Keratinocyte (primary cell): ENCODE results near the gene PRSS53. TPM values are rescaled to one million over a fixed set of nuclear protein-coding genes. Genes with fewer than 3 reads are reported as not detected.

ENCODE experiments used
- DNase-seq: peaks from one replicate; pipeline ENCODE4 v3.0.0-alpha.2; 2011; ENCODE audit warnings: low read depth, missing footprints, low spot score
- FAIRE-seq: peaks from 2 replicates; lab custom pipeline; 2011; peaks lifted over from hg19 to GRCh38; lab: Jason Lieb, UNC
- H2AFZ ChIP-seq: 2 replicates; pipeline ENCODE4 v1.6.0; 2012; ENCODE audit warnings: low read length, control low read depth, inconsistent platforms; ENCODE audit not compliant: control insufficient read depth
- H3K27ac ChIP-seq: 2 replicates; pipeline ENCODE4 v1.5.1; 2011; ENCODE audit warnings: low read length; ENCODE audit not compliant: control insufficient read depth, insufficient read depth
- H3K27me3 ChIP-seq: 3 replicates; pipeline ENCODE4 v1.6.0; 2011; ENCODE audit warnings: low read length; ENCODE audit not compliant: control insufficient read depth, insufficient read depth; ENCODE audit errors: extremely low read depth
- H3K36me3 ChIP-seq, 2 experiments: 2 replicates in 1 of 2; 3 replicates in 1 of 2; pipeline ENCODE4 v1.5.1; 2011; ENCODE audit warnings: low read length in 2 of 2, mild to moderate bottlenecking in 1 of 2; ENCODE audit not compliant: control insufficient read depth in 2 of 2, insufficient read depth in 2 of 2; ENCODE audit errors: extremely low read depth in 1 of 2
- H3K4me1 ChIP-seq: 3 replicates; pipeline ENCODE4 v1.5.1; 2011; ENCODE audit warnings: low read length; ENCODE audit not compliant: control insufficient read depth, insufficient read depth; ENCODE audit errors: extremely low read depth
- H3K4me2 ChIP-seq: 3 replicates; pipeline ENCODE4 v1.6.0; 2011; ENCODE audit warnings: low read depth, low read length; ENCODE audit not compliant: control insufficient read depth, insufficient read depth; ENCODE audit errors: extremely low read depth
- H3K4me3 ChIP-seq, 3 experiments: fragments of 200-600 bp in 1 of 3; sonication (generic) in 1 of 3; 2 replicates in 2 of 3; 3 replicates in 1 of 3; pipeline ENCODE4 v1.5.1; 2011 to 2016; ENCODE audit warnings: low read length in 3 of 3, mild to moderate bottlenecking in 3 of 3, control low read depth in 2 of 3, inconsistent platforms in 1 of 3, low read depth in 1 of 3, mixed read lengths in 1 of 3, mixed run types in 1 of 3, moderate library complexity in 1 of 3; ENCODE audit not compliant: control insufficient read depth in 2 of 3, insufficient read depth in 2 of 3; ENCODE audit errors: extremely low read depth in 1 of 3
- H3K79me2 ChIP-seq: 2 replicates; pipeline ENCODE4 v1.6.0; 2012; ENCODE audit warnings: low read length; ENCODE audit not compliant: control insufficient read depth, insufficient read depth
- H3K9ac ChIP-seq: 3 replicates; pipeline ENCODE4 v1.6.0; 2011; ENCODE audit warnings: low read length; ENCODE audit not compliant: control insufficient read depth, insufficient read depth; ENCODE audit errors: extremely low read depth
- H3K9me1 ChIP-seq: 3 replicates; pipeline ENCODE4 v1.6.0; 2011; ENCODE audit warnings: low read length; ENCODE audit not compliant: control insufficient read depth, insufficient read depth; ENCODE audit errors: extremely low read depth
- H3K9me3 ChIP-seq: 2 replicates; pipeline ENCODE4 v1.5.1; 2012; ENCODE audit warnings: low read depth, low read length; ENCODE audit not compliant: control insufficient read depth
- H4K20me1 ChIP-seq: 3 replicates; pipeline ENCODE4 v1.6.0; 2011; ENCODE audit warnings: low read length; ENCODE audit not compliant: control insufficient read depth, insufficient read depth; ENCODE audit errors: extremely low read depth
- EZH2 ChIP-seq: IDR thresholded peaks from one replicate; pipeline ENCODE4 v1.6.1; 2012; ENCODE audit warnings: inconsistent platforms, mild to moderate bottlenecking, low read length, moderate library complexity
- dilution Hi-C: fragments of 300-500 bp; cut with MboI; formaldehyde crosslinking; loops from one replicate; pipeline ENCODE4 v1.7.0; 2020; ENCODE audit warnings: low sequenced_read_pairs; ENCODE audit not compliant: extremely low pct_ligation_motif_present
- polyA plus RNA-seq, 5 experiments: library from polyadenylated mRNA; depleted of rRNA in 3 of 5; stranded (reverse) in 3 of 5; stranded (forward) in 1 of 5; unstranded in 1 of 5; fragments of >200 nt; gene quantifications; 1 replicate in 1 of 5; 2 replicates in 3 of 5; 3 replicates in 1 of 5; pipeline versions ENCODE4 v1.2.1 to v1.2.3, GENCODE V29; 2011 to 2012; ENCODE audit warnings: missing spikeins in 2 of 5, low read depth in 1 of 5, low replicate concordance in 1 of 5
- TF ChIP-seq, protein P1 (sequence below), 3 experiments: IDR thresholded peaks in 1 of 3; conservative IDR thresholded peaks in 1 of 3; optimal IDR thresholded peaks in 1 of 3; 2 replicates in 2 of 3; 3 replicates in 1 of 3; pipeline versions ENCODE3 to v1.5.1; 2011; ENCODE audit warnings: low read length in 3 of 3, mild to moderate bottlenecking in 3 of 3, moderate library complexity in 2 of 3, control low read depth in 1 of 3, inconsistent platforms in 1 of 3; ENCODE audit not compliant: insufficient read depth in 2 of 3; ENCODE audit errors: extremely low read depth in 1 of 3

Gene PRSS53
- polyA plus RNA-seq, 1 donor (not counting 4 experiments of a cell fraction or from before 2014, with no cell fraction given), result 0.50 TPM

GRCh38 chr16:31133046-31133501 lies 44.3 kb upstream of the PRSS53 start:
- TF ChIP-seq EZH2, result no peak
- TF ChIP-seq, protein P1, sequence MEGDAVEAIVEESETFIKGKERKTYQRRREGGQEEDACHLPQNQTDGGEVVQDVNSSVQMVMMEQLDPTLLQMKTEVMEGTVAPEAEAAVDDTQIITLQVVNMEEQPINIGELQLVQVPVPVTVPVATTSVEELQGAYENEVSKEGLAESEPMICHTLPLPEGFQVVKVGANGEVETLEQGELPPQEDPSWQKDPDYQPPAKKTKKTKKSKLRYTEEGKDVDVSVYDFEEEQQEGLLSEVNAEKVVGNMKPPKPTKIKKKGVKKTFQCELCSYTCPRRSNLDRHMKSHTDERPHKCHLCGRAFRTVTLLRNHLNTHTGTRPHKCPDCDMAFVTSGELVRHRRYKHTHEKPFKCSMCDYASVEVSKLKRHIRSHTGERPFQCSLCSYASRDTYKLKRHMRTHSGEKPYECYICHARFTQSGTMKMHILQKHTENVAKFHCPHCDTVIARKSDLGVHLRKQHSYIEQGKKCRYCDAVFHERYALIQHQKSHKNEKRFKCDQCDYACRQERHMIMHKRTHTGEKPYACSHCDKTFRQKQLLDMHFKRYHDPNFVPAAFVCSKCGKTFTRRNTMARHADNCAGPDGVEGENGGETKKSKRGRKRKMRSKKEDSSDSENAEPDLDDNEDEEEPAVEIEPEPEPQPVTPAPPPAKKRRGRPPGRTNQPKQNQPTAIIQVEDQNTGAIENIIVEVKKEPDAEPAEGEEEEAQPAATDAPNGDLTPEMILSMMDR (optimal IDR thresholded peaks at IDR 0.05 in 1 of 3, IDR thresholded peaks at IDR 0.05 in 1 of 3, conservative IDR thresholded peaks at IDR 0.05 in 1 of 3; ENCODE audit: extremely low read depth in 1 of 3, insufficient read depth in 2 of 3, low read length in 3 of 3), result no peak
- Histone ChIP-seq H2AFZ (no peak overlapping the region), H3K27ac (no peak overlapping the region), H3K79me2 (peaks cover 29% of the 10 kb centered on the region), H4K20me1 (peaks cover 3% of the 10 kb centered on the region), H3K4me3 (no peak overlapping the region), H3K4me2 (no peak overlapping the region), H3K9me1 (peaks cover 7% of the 10 kb centered on the region), H3K36me3 (peaks cover 12 to 30% of the 10 kb centered on the region in 2 experiments), H3K27me3 (no peaks in the 10 kb centered on the region), H3K4me1 (peaks cover 53% of the 10 kb centered on the region), H3K9ac (no peak overlapping the region), H3K9me3 (no peaks in the 10 kb centered on the region)
- DNase-seq (no peak), FAIRE-seq (no peak)
- dilution Hi-C loops, result no loop called here

GRCh38 chr16:31132303-31132979 lies 43.7 kb upstream of the PRSS53 start:
- no peaks in the 10 kb centered on the region for H3K27me3 ChIP-seq
- DNase-seq, result no peak
- H3K4me2 ChIP-seq, result peak overlapping the region; percentile 32
- H3K79me2 ChIP-seq, result peaks cover 29% of the 10 kb centered on the region
- no peak for FAIRE-seq
- peak overlapping the region; percentile 49 for H3K27ac ChIP-seq
- H3K4me1 ChIP-seq, result peaks cover 51% of the 10 kb centered on the region
- H3K9me1 ChIP-seq, result peaks cover 7% of the 10 kb centered on the region
- H3K9ac ChIP-seq, result no peak overlapping the region
- TF ChIP-seq EZH2, result no peak
- no peak overlapping the region for H2AFZ ChIP-seq
- H3K36me3 ChIP-seq, result peaks cover 12 to 30% of the 10 kb centered on the region in 2 experiments
- dilution Hi-C loops, result no loop called here
- H3K9me3 ChIP-seq, result no peaks in the 10 kb centered on the region
- H3K4me3 ChIP-seq, result no peak overlapping the region
- peaks cover 3% of the 10 kb centered on the region for H4K20me1 ChIP-seq
